ENCODE results near the gene SNX2.
"Not testable (repeated sequence)": the region's sequence is repeated elsewhere in the genome, so short reads cannot be mapped to it uniquely, and the experiment has no call there.

The SNX2 gene

DNA sequence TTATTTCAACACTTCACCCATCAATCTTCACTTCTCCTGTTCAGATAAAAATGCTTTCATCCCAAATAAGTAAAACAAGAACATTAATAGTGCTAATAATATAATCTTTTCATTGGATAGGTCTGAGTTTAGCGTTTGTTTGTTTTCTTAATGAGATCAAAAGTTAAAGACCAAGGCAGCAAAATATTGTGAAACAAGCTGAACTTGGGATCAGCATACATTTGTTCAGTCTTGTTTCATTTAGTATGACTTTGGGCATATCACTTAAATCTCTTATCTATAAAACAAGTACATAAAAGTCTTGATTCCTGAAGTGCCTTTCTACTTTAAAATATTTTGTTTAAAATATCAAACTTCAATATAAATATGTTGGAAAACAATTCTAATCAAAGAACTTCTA lies 57.1 kb downstream of the SNX2 start:
- no peak for TF ChIP-seq JUND (IDR thresholded peaks at IDR 0.05; ENCODE audit: low read depth)
- in situ Hi-C loops (cut with HindIII; ENCODE audit: low pct_unique_long_range_greater_than_20kb, low sequenced_read_pairs): no loop called here
- no peak for DNase-seq (ENCODE audit: low read depth in 1 of 2, low spot score in 1 of 2)

DNA sequence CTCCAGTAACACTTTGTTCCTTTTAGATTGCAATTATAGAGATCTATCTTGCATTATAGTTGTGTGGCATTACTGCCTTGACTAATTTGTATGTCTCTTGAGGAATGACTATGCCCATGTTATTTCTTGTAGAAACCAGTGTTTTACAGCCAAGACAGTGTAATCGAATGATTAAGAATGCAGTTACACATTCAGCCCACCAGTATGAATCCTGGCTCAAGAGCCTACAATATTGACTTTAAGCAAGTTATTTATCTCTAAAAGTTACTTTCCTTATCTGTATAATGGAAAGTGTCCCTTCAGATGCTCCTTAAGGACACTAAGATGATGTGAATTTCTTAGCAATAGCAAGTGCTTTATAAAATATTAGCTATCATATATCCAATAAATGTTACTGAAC lies 60.8 kb downstream of the SNX2 start:
- no peak for DNase-seq (ENCODE audit: low read depth in 1 of 2, low spot score in 1 of 2)
- no peak for TF ChIP-seq JUND (IDR thresholded peaks at IDR 0.05; ENCODE audit: low read depth)
- in situ Hi-C loops (cut with HindIII; ENCODE audit: low pct_unique_long_range_greater_than_20kb, low sequenced_read_pairs): no loop called here

DNA sequence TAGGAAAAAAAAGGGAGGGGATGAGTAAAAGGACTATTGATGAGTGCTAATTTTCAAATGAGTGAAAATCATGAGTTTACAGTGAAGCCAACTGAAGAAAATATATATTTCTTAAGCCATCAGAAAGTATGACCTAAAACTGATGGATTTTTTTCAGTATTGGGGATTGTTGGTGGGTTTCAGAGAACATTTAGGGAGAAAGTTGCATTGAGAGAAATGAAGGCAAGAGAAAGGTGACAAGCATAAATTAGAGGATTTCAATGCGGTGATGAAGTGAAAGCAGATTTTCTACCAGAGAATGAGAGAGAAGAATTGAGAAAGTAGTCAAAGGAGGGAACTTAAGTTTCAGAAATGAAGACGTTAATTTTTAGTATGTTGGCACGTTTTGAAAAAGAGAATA lies 62.1 kb downstream of the SNX2 start:
- TF ChIP-seq JUND (IDR thresholded peaks at IDR 0.05; ENCODE audit: low read depth): no peak
- in situ Hi-C loops (cut with HindIII; ENCODE audit: low pct_unique_long_range_greater_than_20kb, low sequenced_read_pairs): no loop called here
- DNase-seq (ENCODE audit: low read depth in 1 of 2, low spot score in 1 of 2): no peak

DNA sequence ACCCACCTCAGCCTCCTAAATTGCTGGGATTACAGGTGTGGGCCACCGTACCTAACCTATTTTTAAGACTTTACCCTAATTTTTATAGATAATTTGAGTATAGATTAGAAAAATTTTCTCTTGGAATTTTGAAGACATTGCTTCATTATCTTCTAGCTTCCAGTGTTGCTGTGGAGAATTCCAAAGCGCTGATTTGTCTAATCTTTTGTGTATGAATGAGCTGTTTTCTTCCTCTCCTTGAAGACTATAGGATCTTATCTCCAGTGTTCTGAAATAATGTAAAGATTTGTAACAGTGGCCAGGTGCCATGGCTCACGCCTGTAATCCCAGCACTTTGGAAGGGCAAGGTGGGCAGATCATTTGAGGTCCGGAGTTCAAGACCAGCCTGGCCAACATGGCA lies 64.9 kb downstream of the SNX2 start:
- in situ Hi-C loops (cut with HindIII; ENCODE audit: low pct_unique_long_range_greater_than_20kb, low sequenced_read_pairs): no loop called here
- TF ChIP-seq JUND (IDR thresholded peaks at IDR 0.05; ENCODE audit: low read depth): no peak
- no peak for DNase-seq (ENCODE audit: low read depth in 1 of 2, low spot score in 1 of 2)

DNA sequence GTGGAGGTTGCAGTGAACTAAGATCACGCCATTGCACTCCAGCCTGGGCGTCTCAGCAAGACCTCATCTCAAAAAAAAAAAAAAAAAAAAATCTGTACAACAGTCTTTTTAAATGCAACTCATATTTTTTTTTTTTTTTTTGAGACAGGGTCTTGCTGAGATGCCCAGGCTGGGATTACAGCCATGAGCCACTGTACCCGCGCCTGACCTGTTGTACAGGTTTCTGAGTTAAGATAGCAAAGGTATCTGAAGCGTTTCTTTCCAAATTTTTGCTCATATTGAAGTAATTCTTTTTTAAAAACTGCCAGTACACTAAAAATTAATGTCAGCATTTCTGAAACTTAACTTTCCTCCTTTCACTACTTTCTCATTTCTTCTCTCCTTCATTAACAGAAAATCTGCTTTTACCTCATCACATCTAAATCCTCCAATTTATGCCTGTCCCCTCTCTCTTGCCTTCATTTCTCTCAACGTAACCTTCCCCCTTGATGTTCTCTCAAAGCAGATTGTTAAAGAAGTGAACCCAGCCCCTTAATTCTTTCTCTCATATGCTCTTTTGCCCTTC lies 67.2 kb downstream of the SNX2 start:
- TF ChIP-seq JUND (IDR thresholded peaks at IDR 0.05; ENCODE audit: low read depth): no peak
- in situ Hi-C loops (cut with HindIII; ENCODE audit: low pct_unique_long_range_greater_than_20kb, low sequenced_read_pairs): no loop called here
- no peak for DNase-seq (ENCODE audit: low read depth in 1 of 2, low spot score in 1 of 2)

DNA sequence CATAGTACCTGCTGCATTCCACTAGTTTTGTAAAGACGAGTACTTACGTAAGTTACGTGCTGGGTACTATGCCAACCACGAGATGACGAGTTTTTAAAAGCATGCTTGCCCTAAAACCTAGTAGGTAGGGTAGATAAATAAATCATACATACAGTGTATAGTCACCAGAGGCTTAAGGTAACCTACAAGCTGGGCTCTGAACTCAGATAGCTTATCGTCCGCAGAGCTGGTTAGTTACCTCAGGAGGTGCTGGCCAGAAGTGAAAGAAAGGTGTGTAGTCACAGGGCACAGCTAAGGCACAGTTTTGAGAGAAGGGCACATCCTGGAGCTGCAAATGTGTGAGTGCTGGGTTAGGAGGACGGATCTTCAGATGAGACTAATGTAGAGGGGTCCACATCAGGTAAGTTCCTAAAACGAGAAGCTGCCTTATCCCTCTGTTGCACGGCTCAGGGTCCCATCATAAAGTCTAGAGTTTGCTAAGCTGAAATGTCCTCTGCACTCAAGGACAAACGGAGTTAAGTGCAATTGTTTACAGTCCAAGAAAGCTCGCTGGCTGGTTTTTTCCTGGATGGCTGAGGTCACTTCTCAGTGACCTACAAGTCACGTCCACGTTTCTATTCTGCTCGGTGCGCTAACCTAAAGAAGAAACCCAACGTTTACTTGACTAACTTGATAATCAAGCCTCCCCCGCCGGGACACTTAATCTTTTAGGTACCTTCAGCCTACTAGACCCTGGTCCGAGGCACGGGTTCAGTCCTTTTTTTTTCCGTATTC lies 69.4 kb downstream of the SNX2 start:
- in situ Hi-C loops (cut with HindIII; ENCODE audit: low pct_unique_long_range_greater_than_20kb, low sequenced_read_pairs): no loop called here
- peak; percentile 9 to 27 for DNase-seq (ENCODE audit: low read depth in 1 of 2, low spot score in 1 of 2)
- no peak for TF ChIP-seq JUND (IDR thresholded peaks at IDR 0.05; ENCODE audit: low read depth)

DNA sequence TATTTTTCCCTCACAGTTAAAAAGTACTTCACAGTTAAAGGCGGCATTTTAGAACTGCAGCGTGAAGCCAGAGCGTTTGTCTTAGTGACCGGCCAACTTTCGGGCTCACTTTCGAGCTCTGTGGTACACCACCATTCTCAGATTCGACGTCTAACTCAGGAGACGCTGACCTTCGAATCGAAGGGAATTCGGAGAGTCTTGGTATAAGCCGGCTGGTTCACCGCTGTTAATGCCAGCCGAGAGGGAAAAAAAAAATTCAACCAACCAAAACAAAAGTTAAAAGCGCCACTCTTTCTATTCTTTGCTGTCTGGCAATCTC lies 70.0 kb downstream of the SNX2 start:
- in situ Hi-C loops (cut with HindIII; ENCODE audit: low pct_unique_long_range_greater_than_20kb, low sequenced_read_pairs): no loop called here
- peak in 1 of 2 experiments; percentile 18 for DNase-seq (ENCODE audit: low read depth in 1 of 2, low spot score in 1 of 2)
- no peak for TF ChIP-seq JUND (IDR thresholded peaks at IDR 0.05; ENCODE audit: low read depth)

DNA sequence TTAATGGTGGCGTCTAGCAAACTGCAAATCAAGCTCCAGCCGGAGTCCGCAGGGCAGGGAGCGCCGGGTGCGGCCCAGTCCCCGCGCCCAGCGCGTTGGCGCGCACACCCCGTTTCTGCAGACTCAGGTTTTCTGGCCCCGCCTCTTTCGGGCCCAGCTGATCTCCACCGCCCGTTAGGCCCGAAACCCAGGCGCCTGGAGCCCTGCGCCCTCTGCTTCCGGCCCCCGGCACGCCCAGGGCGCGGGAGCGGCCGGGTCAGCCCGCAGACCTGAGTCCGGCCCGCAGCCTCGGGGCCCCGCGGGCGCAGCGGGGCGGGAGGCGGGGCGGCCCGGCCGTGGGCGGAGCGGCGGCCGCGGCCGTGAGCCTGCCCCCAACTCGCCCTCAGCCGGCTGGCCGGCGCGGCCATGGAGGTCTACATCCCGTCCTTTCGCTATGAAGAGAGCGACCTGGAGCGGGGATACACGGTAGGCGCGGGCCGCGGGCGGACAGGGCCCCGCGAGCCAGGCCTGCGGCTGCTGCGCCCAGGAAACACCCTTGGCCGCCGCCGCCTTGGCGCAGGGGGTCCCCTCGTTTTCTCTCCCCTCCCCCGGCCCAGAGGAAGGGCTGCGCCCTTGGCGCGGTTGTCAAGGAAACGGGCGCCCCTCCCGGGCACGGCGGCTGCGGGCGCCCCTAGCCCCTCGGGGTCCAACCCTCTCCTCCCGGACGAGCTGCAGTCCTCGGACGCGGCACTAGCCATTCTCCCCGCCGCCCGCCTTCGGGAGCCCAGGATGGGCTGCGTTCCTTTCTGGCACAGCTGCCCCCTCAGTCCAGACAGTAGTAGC lies 70.6 kb downstream of the SNX2 start, which contains the start of gene SNX24:
Gene SNX24, plus strand, starts transcription at position 385 of the 822 bp plus-strand sequence. Its CDS starts 21 bp downstream, at position 406.
- no peak for TF ChIP-seq JUND (IDR thresholded peaks at IDR 0.05; ENCODE audit: low read depth)
- in situ Hi-C loops (cut with HindIII; ENCODE audit: low pct_unique_long_range_greater_than_20kb, low sequenced_read_pairs): no loop called here
- peak; percentile 68 to 88 for DNase-seq (ENCODE audit: low read depth in 1 of 2, low spot score in 1 of 2)

DNA sequence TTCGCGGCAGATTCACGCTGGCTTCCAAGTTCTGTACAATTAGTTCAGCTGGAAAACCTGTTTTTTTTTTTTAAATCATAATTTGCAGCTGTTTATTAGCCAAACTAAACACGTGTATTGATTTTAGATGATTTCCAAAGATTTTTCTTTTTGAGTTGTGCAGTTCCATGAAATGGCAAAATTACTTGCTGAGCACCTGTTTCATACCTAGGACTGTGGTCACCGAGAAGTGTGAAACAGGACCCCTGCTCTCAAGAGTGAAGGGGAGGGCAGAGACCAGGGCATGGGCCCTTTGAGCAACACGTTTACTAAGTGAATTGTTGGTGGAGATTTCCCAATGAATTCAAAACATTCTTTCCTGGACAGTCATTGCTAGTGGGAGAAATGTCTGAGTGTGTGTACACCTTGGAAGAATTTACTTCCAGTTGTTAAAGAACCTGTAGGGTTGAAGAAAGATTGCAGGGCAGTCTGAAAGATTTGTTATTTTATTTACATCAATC lies 71.2 kb downstream of the SNX2 start:
- DNase-seq (ENCODE audit: low read depth in 1 of 2, low spot score in 1 of 2): peak; percentile 25 to 51
- TF ChIP-seq JUND (IDR thresholded peaks at IDR 0.05; ENCODE audit: low read depth): no peak
- in situ Hi-C loops (cut with HindIII; ENCODE audit: low pct_unique_long_range_greater_than_20kb, low sequenced_read_pairs): no loop called here

DNA sequence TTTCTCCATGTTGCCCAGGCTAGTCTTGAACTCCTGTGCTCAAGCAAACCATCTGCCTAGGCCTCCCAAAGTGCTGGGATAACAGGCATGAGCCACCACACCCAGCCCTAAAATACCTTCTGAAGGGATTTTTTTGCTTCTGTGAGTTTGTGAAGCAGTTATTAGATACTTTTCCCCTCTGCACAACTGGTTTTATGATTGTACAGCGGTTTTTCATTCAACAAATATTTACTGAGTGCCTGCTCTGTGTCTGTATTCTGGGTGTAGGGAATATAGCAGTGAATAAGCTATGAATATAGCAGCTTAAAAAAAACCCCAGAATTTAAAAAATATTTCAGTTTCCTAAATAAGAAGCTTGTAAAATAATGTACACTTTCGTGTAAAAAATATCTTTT lies 72.8 kb downstream of the SNX2 start:
- TF ChIP-seq JUND (IDR thresholded peaks at IDR 0.05; ENCODE audit: low read depth): no peak
- in situ Hi-C loops (cut with HindIII; ENCODE audit: low pct_unique_long_range_greater_than_20kb, low sequenced_read_pairs): no loop called here
- DNase-seq (ENCODE audit: low read depth in 1 of 2, low spot score in 1 of 2): no peak

DNA sequence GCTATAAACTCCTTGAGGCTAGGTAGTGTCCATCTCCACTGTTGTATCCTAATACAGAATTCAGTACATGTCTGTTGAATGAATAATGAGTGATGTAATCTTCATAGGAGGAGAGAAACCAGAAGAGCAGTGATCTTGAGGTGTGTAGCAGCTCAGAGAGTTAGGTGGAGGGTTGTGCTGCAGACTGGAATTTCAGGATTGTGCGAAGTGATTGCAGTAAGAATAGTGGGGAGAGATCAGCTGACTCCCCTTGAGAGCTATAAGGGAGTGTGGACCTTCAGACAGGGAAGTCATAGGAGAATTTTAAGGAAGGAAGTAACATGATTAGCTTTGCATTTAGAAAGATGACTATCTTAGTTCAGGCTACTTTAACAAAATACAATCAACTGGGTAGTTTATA lies 74.9 kb downstream of the SNX2 start:
- peak in 1 of 2 experiments; percentile 82 for DNase-seq (ENCODE audit: low read depth in 1 of 2, low spot score in 1 of 2)
- TF ChIP-seq JUND (IDR thresholded peaks at IDR 0.05; ENCODE audit: low read depth): 0 out of 2 replicates have a peak, but pooled peaks have one; percentile 10
- in situ Hi-C loops (cut with HindIII; ENCODE audit: low pct_unique_long_range_greater_than_20kb, low sequenced_read_pairs): no loop called here

DNA sequence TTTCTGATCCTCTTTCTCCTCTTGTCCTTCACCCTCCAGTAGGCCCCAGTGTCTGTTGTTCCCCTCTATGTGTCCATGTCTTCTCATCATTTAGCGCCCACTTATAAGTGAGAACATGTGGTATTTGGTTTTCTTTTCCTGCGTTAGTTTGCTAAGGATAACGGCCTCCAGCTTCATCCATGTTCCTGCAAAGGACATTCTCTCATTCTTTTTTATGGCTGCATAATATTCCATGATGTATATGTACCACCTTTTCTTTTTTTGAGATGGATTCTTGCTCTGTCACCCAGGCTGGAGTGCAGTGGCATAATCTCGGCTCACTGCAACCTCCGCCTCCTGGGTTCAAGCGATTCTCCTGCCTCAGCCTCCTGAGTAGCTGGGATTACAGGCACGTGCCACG lies 82.7 kb downstream of the SNX2 start:
- DNase-seq (ENCODE audit: low read depth in 1 of 2, low spot score in 1 of 2); in situ Hi-C loops (cut with HindIII; ENCODE audit: low pct_unique_long_range_greater_than_20kb, low sequenced_read_pairs): not testable (repeated sequence)

DNA sequence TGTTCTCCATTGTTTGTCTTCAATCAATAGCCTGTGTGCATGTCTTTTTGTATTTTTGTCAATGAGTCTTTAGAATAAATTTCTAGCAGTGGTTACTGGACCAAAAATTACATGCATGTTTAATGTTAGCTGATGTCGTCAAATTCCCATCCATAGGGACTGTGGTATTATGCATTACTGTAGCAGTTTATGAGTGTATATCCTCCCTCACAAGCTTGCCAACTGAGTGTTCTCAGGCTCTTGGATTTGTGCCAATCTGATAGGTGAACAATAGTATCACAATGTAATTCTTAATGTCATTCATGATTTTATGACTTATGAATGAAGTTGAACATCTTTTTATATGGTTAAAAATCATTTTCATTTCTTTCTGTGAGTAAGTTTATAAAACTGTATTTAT lies 83.6 kb downstream of the SNX2 start:
- TF ChIP-seq JUND (IDR thresholded peaks at IDR 0.05; ENCODE audit: low read depth): no peak
- in situ Hi-C loops (cut with HindIII; ENCODE audit: low pct_unique_long_range_greater_than_20kb, low sequenced_read_pairs): no loop called here
- peak in 1 of 2 experiments; percentile 70 for DNase-seq (ENCODE audit: low read depth in 1 of 2, low spot score in 1 of 2)
